H1 (cell line): ENCODE results near the gene C1orf210. TPM values are rescaled to one million over a fixed set of nuclear protein-coding genes. Genes with fewer than 3 reads are reported as not detected.

ENCODE experiments used
- CTCF ChIA-PET: fragments of 300-600 bp; sonication (Branson Sonifier 250); formaldehyde crosslinking; loops from one replicate; lab custom pipeline; 2021; ENCODE audit not compliant: partially characterized antibody; lab: Charles Lee
- POLR2A ChIA-PET: fragments of 300-600 bp; sonication (Branson Sonifier 250); formaldehyde crosslinking; loops from one replicate; lab custom pipeline; 2021; ENCODE audit warnings: inconsistent platforms; ENCODE audit not compliant: partially characterized antibody; lab: Charles Lee
- DNase-seq, 2 experiments: peaks; one replicate each; pipeline versions ENCODE4 v3.0.0 to v3.0.0-alpha.2; 2010 to 2022; ENCODE audit warnings: low spot score in 2 of 2, low read depth in 1 of 2, mixed read lengths in 1 of 2
- FAIRE-seq: peaks from 2 replicates; lab custom pipeline; 2011; peaks lifted over from hg19 to GRCh38; lab: Jason Lieb, UNC
- H2AFZ ChIP-seq: 2 replicates; pipeline ENCODE4 v1.8.1; 2012; ENCODE audit warnings: low read length, inconsistent platforms
- H2AK5ac ChIP-seq: 2 replicates; pipeline ENCODE4 v1.6.1; 2013; ENCODE audit warnings: low read depth, low read length
- H2BK120ac ChIP-seq: replicated peaks from 2 replicates; pipeline ENCODE3; 2013; ENCODE audit warnings: low read depth, low read length, inconsistent platforms
- H2BK12ac ChIP-seq: 2 replicates; pipeline ENCODE4 v1.6.1; 2013; ENCODE audit warnings: low read depth, low read length
- H2BK15ac ChIP-seq: 2 replicates; pipeline ENCODE4 v1.6.1; 2013; ENCODE audit warnings: low read length
- H2BK20ac ChIP-seq: 2 replicates; pipeline ENCODE4 v1.6.1; 2013; ENCODE audit warnings: low read length
- H2BK5ac ChIP-seq: 2 replicates; pipeline ENCODE4 v1.6.1; 2013; ENCODE audit warnings: low read depth, low read length
- H3K14ac ChIP-seq: 2 replicates; pipeline ENCODE4 v1.6.1; 2013; ENCODE audit warnings: inconsistent platforms; ENCODE audit not compliant: insufficient read length
- H3K18ac ChIP-seq: 2 replicates; pipeline ENCODE4 v1.6.1; 2013; ENCODE audit warnings: low read length; ENCODE audit errors: extremely low read depth
- H3K23ac ChIP-seq: 2 replicates; pipeline ENCODE4 v1.6.1; 2013; ENCODE audit warnings: inconsistent platforms; ENCODE audit not compliant: insufficient read length
- H3K23me2 ChIP-seq: 2 replicates; pipeline ENCODE4 v1.6.1; 2013; ENCODE audit warnings: low read depth, low read length
- H3K27ac ChIP-seq: 2 replicates; pipeline ENCODE4 v1.6.1; 2011; ENCODE audit warnings: low read depth, low read length, inconsistent platforms
- H3K27me3 ChIP-seq, 4 experiments: replicated peaks in 1 of 4; 1 replicate in 1 of 4; 2 replicates in 3 of 4; pipeline versions ENCODE4 v1.6.1 to v1.8.1; 2011 to 2013; ENCODE audit warnings: low read length in 3 of 4, mild to moderate bottlenecking in 3 of 4, inconsistent platforms in 2 of 4, mixed read lengths in 2 of 4, moderate library complexity in 1 of 4; ENCODE audit not compliant: control insufficient read depth in 3 of 4, insufficient read depth in 3 of 4; ENCODE audit errors: extremely low read depth in 1 of 4
- H3K36me3 ChIP-seq, 4 experiments: 2 replicates each; pipeline versions ENCODE4 v1.6.1 to v1.8.1; 2011 to 2013; ENCODE audit warnings: mild to moderate bottlenecking in 4 of 4, low read length in 3 of 4, moderate library complexity in 2 of 4, control low read depth in 1 of 4, inconsistent platforms in 1 of 4; ENCODE audit not compliant: insufficient read depth in 4 of 4, control insufficient read depth in 2 of 4
- H3K4ac ChIP-seq: replicated peaks from 2 replicates; pipeline ENCODE3; 2013; ENCODE audit warnings: low read length, low read depth, mixed read lengths, inconsistent platforms; ENCODE audit not compliant: insufficient read length
- H3K4me1 ChIP-seq, 4 experiments: replicated peaks in 1 of 4; 1 replicate in 1 of 4; 2 replicates in 3 of 4; pipeline versions ENCODE4 v1.6.1 to v1.8.1; 2011 to 2013; ENCODE audit warnings: low read length in 3 of 4, inconsistent platforms in 2 of 4, mixed read lengths in 1 of 4; ENCODE audit not compliant: insufficient read depth in 4 of 4, control insufficient read depth in 3 of 4
- H3K4me2 ChIP-seq, 2 experiments: 2 replicates each; pipeline versions ENCODE4 v1.6.1 to v1.8.1; 2011 to 2013; ENCODE audit warnings: low read depth in 2 of 2, low read length in 2 of 2, control low read depth in 1 of 2, inconsistent platforms in 1 of 2, mild to moderate bottlenecking in 1 of 2; ENCODE audit not compliant: insufficient read depth in 1 of 2
- H3K4me3 ChIP-seq, 4 experiments: fragments of 200-600, 300-600 bp in 1 of 4; sonication (generic), shearing (Covaris generic), sonication (Bioruptor Twin) in 1 of 4; 2 replicates each; pipeline versions ENCODE4 v1.5.1 to v1.8.1; 2011 to 2016; ENCODE audit warnings: low read length in 4 of 4, low read depth in 3 of 4, control low read depth in 2 of 4, inconsistent platforms in 2 of 4, mild to moderate bottlenecking in 2 of 4, mixed read lengths in 1 of 4, moderate library complexity in 1 of 4; ENCODE audit not compliant: insufficient read depth in 2 of 4; ENCODE audit errors: extremely low read depth in 1 of 4
- H3K56ac ChIP-seq: replicated peaks from 2 replicates; pipeline ENCODE3; 2013; ENCODE audit warnings: low read depth, mild to moderate bottlenecking, mixed read lengths, low read length, inconsistent platforms; ENCODE audit not compliant: insufficient read length
- H3K79me1 ChIP-seq: 2 replicates; pipeline ENCODE4 v1.6.1; 2013; ENCODE audit warnings: low read depth, low read length, control low read depth
- H3K79me2 ChIP-seq, 2 experiments: 2 replicates each; pipeline versions ENCODE4 v1.6.1 to v1.8.1; 2012 to 2013; ENCODE audit warnings: low read length in 2 of 2, mild to moderate bottlenecking in 2 of 2, inconsistent platforms in 1 of 2; ENCODE audit not compliant: insufficient read depth in 2 of 2, control insufficient read depth in 1 of 2
- H3K9ac ChIP-seq, 4 experiments: replicated peaks in 1 of 4; 1 replicate in 1 of 4; 2 replicates in 3 of 4; pipeline versions ENCODE4 v1.6.1 to v1.8.1; 2011 to 2013; ENCODE audit warnings: low read depth in 3 of 4, low read length in 3 of 4, control low read depth in 2 of 4, mild to moderate bottlenecking in 2 of 4, moderate library complexity in 2 of 4, inconsistent platforms in 1 of 4; ENCODE audit errors: extremely low read depth in 1 of 4
- H3K9me3 ChIP-seq, 2 experiments: 2 replicates each; pipeline versions ENCODE4 v1.6.1 to v1.8.1; 2012 to 2013; ENCODE audit warnings: mild to moderate bottlenecking in 2 of 2, moderate library complexity in 2 of 2, control low read depth in 1 of 2, inconsistent platforms in 1 of 2, low read depth in 1 of 2, low read length in 1 of 2, mixed read lengths in 1 of 2; ENCODE audit not compliant: insufficient read depth in 2 of 2
- H4K20me1 ChIP-seq, 2 experiments: replicated peaks in 1 of 2; 2 replicates each; pipeline versions ENCODE3 to v1.8.1; 2011 to 2013; ENCODE audit warnings: inconsistent platforms in 2 of 2, low read length in 2 of 2, mild to moderate bottlenecking in 1 of 2; ENCODE audit not compliant: insufficient read depth in 2 of 2, control insufficient read depth in 1 of 2
- H4K5ac ChIP-seq: 2 replicates; pipeline ENCODE4 v1.6.1; 2013; ENCODE audit warnings: low read length, low read depth, mixed read lengths, inconsistent platforms; ENCODE audit not compliant: insufficient read length
- H4K8ac ChIP-seq: 2 replicates; pipeline ENCODE4 v1.8.0; 2013; ENCODE audit warnings: mild to moderate bottlenecking, moderate library complexity, low read length, inconsistent platforms; ENCODE audit not compliant: insufficient read depth; ENCODE audit errors: extremely low read depth
- H4K91ac ChIP-seq: replicated peaks from 2 replicates; pipeline ENCODE3; 2013; ENCODE audit warnings: low read length, mixed read lengths, inconsistent platforms; ENCODE audit not compliant: insufficient read length
- ASH2L ChIP-seq: fragments of 200-600, 300-600 bp; sonication (generic); IDR thresholded peaks from one replicate; pipeline ENCODE4 v1.7.1; 2017; ENCODE audit warnings: low read length
- CBX8 ChIP-seq: fragments of 300-800, 300-1000 bp; sonication (generic); IDR thresholded peaks from 2 replicates; pipeline ENCODE4 v1.7.1; 2016; ENCODE audit warnings: low read depth, low read length, borderline replicate concordance
- EZH2 ChIP-seq: fragments of 200-600 bp; sonication (generic); IDR thresholded peaks from 2 replicates; pipeline ENCODE4 v1.7.1; 2012; ENCODE audit warnings: low read depth, mild to moderate bottlenecking, moderate library complexity, low read length, inconsistent platforms; ENCODE audit not compliant: severe bottlenecking
- KDM4A ChIP-seq: IDR thresholded peaks from one replicate; pipeline ENCODE4 v1.7.1; 2012; ENCODE audit warnings: low read depth, mild to moderate bottlenecking, moderate library complexity, low read length, inconsistent platforms; ENCODE audit not compliant: severe bottlenecking
- MAX ChIP-seq: IDR thresholded peaks from 2 replicates; pipeline ENCODE4 v1.6.1; 2012; ENCODE audit warnings: inconsistent platforms
- NRF1 ChIP-seq: IDR thresholded peaks from 2 replicates; pipeline ENCODE4 v1.6.1; 2011; ENCODE audit warnings: mild to moderate bottlenecking, low read depth, low read length, improper control_type of control experiment
- POU5F1 ChIP-seq: IDR thresholded peaks from 2 replicates; pipeline ENCODE4 v1.6.1; 2011; ENCODE audit warnings: low read depth, mild to moderate bottlenecking, low read length, moderate library complexity
- SIRT6 ChIP-seq: IDR thresholded peaks from one replicate; pipeline ENCODE4 v1.7.1; 2012; ENCODE audit warnings: low read length, inconsistent platforms
- SP4 ChIP-seq: IDR thresholded peaks from 2 replicates; pipeline ENCODE4 v1.6.1; 2012; ENCODE audit warnings: low read length, inconsistent platforms
- SRF ChIP-seq: IDR thresholded peaks from 2 replicates; pipeline ENCODE4 v1.6.1; 2011; ENCODE audit warnings: mild to moderate bottlenecking, low read depth, low read length, moderate library complexity
- WGBS, 2 experiments: shearing (Covaris generic) in 1 of 2; methylation state at CpG; one replicate each; pipeline versions ENCODE4 v1.1.6 to v1.1.7; 2013 to 2015; ENCODE audit warnings: low lambda C conversion rate in 2 of 2, mixed read lengths in 2 of 2, inconsistent platforms in 1 of 2, low coverage in 1 of 2, missing lambda C conversion rate in 1 of 2; ENCODE audit not compliant: insufficient replicate concordance in 2 of 2, insufficient coverage in 1 of 2, insufficient read length in 1 of 2; ENCODE audit errors: extremely low coverage in 1 of 2, missing lambda C conversion rate in 1 of 2; 5-methylcytosine and 5-hydroxymethylcytosine counted together
- polyA plus RNA-seq, 7 experiments: library from polyadenylated mRNA; depleted of rRNA in 3 of 7; stranded (reverse) in 5 of 7; unstranded in 2 of 7; fragments of >200 nt in 5 of 7; fragments of 200-250 nt in 2 of 7; gene quantifications; 1 replicate in 5 of 7; 2 replicates in 1 of 7; 4 replicates in 1 of 7; pipeline versions ENCODE4 v1.2.1 to v1.2.3, GENCODE V29; 2011 to 2013; ENCODE audit warnings: missing spikeins in 2 of 7, mixed read lengths in 2 of 7
- total RNA-seq: library from RNA; stranded (reverse); fragmentation: NEBNext Ultra II Directional; extraction: Animal tissue kit (Norgen Biotek cat#: 25700); gene quantifications from 2 replicates; pipeline ENCODE4 v1.2.1, GENCODE V29; 2021

Gene C1orf210
- total and polyA plus RNA-seq, 2 of the 8 experiments (the other 6 are each of a cell fraction or from before 2014, with no cell fraction given): 12.0 to 27.9 TPM

- H2BK20ac ChIP-seq: no peak overlapping the region
- H3K9me3 ChIP-seq: no peaks in the 10 kb centered on the region
- H2BK120ac ChIP-seq: no peak overlapping the region
- no peak overlapping the region for H3K27ac ChIP-seq
- H3K56ac ChIP-seq: no peak overlapping the region
- no peaks in the 10 kb centered on the region for H3K27me3 ChIP-seq
- H4K91ac ChIP-seq: no peak overlapping the region
- H3K4me1 ChIP-seq: peaks cover 0 to 4% (median 3%) of the 10 kb centered on the region in 4 experiments; a peak in 2 of 7 replicates
- no peak overlapping the region; a peak in 1 of 7 replicates for H3K9ac ChIP-seq
- H2AFZ ChIP-seq: no peak overlapping the region
- H2BK5ac ChIP-seq: no peak overlapping the region
- no peak overlapping the region for H2BK12ac ChIP-seq
- WGBS, 2 experiments: 94% methylated on average over 4 of the region's 4 CpGs; no CpG with 5 or more reads in 1 of the 2 experiments
- no peak for TF ChIP-seq KDM4A
- TF ChIP-seq NRF1: no peak
- TF ChIP-seq EZH2: no peak
- TF ChIP-seq SP4: no peak
- TF ChIP-seq ASH2L: no peak
- no peak for TF ChIP-seq CBX8
- no peak for TF ChIP-seq SIRT6
- no peak for TF ChIP-seq POU5F1
- TF ChIP-seq MAX: no peak
- no peak for TF ChIP-seq SRF
- H4K8ac ChIP-seq: no peak overlapping the region
- H4K20me1 ChIP-seq: no peaks in the 10 kb centered on the region
- DNase-seq (no peak), FAIRE-seq (no peak)
- H3K23me2 ChIP-seq: no peaks in the 10 kb centered on the region
- H3K4me2 ChIP-seq: no peak overlapping the region
- H3K79me1 ChIP-seq: no peaks in the 10 kb centered on the region; the same call in 1 of the 2 replicates
- H3K4ac ChIP-seq: no peak overlapping the region
- H2BK15ac ChIP-seq: no peak overlapping the region
- no peak overlapping the region for H3K23ac ChIP-seq
- ChIA-PET POLR2A (interaction anchor here (0.6 kb wide), 1 partner anchor 86 kb away, joined by 3 read pairs; no protein-coding TSS in a partner anchor), CTCF (interaction anchor here (0.6 to 9.8 kb wide), 4 partner anchors 126 to 181 kb away, joined by 3 to 131 read pairs (median 8); partner anchors contain the start of gene CDC20)
- H3K79me2 ChIP-seq: no peaks in the 10 kb centered on the region
- no peak overlapping the region for H3K18ac ChIP-seq
- no peak overlapping the region for H3K4me3 ChIP-seq
- no peaks in the 10 kb centered on the region for H3K36me3 ChIP-seq
- no peak overlapping the region for H3K14ac ChIP-seq
- no peak overlapping the region for H2AK5ac ChIP-seq
- H4K5ac ChIP-seq: no peak overlapping the region
Observed at GRCh38 chr1:43232482-43232881, 52.9 kb downstream of the C1orf210 start.
